Measurements from ENCODE around the gene ACOT7. TPM values are rescaled to one million over a fixed set of nuclear protein-coding genes. Genes with fewer than 3 reads are reported as not detected.
A peak's percentile ranks its signal among the peaks of the same experiment; 100 is the strongest.

Gene ACOT7
- polyA plus RNA-seq, 1 experiment, result 157 TPM

- Histone ChIP-seq H3K36me3 (ENCODE audit: control insufficient read depth, insufficient read depth, low read length) (peaks cover 2% of the 10 kb centered on the region; the same call in 1 of the 2 replicates), H3K4me3 (ENCODE audit: low read depth, low read length) (no peak overlapping the region), H3K27me3 (ENCODE audit: control insufficient read depth, insufficient read depth, low read length) (peaks cover 10% of the 10 kb centered on the region)
- ChIA-PET CTCF (interaction anchor here (1.4 to 1.5 kb wide), 2 partner anchors 8 to 201 kb away, joined by 4 to 5 read pairs; no protein-coding TSS in a partner anchor), POLR2A (no interaction called here)
- TF ChIP-seq, protein P1, sequence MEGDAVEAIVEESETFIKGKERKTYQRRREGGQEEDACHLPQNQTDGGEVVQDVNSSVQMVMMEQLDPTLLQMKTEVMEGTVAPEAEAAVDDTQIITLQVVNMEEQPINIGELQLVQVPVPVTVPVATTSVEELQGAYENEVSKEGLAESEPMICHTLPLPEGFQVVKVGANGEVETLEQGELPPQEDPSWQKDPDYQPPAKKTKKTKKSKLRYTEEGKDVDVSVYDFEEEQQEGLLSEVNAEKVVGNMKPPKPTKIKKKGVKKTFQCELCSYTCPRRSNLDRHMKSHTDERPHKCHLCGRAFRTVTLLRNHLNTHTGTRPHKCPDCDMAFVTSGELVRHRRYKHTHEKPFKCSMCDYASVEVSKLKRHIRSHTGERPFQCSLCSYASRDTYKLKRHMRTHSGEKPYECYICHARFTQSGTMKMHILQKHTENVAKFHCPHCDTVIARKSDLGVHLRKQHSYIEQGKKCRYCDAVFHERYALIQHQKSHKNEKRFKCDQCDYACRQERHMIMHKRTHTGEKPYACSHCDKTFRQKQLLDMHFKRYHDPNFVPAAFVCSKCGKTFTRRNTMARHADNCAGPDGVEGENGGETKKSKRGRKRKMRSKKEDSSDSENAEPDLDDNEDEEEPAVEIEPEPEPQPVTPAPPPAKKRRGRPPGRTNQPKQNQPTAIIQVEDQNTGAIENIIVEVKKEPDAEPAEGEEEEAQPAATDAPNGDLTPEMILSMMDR (IDR thresholded peaks at IDR 0.05; ENCODE audit: insufficient read depth, low read depth, low read length), result no peak
- no peak for DNase-seq (ENCODE audit: low read depth)
These were observed 156.5 kb downstream of the ACOT7 start for GRCh38 chr1:6237093-6237492.

DNA sequence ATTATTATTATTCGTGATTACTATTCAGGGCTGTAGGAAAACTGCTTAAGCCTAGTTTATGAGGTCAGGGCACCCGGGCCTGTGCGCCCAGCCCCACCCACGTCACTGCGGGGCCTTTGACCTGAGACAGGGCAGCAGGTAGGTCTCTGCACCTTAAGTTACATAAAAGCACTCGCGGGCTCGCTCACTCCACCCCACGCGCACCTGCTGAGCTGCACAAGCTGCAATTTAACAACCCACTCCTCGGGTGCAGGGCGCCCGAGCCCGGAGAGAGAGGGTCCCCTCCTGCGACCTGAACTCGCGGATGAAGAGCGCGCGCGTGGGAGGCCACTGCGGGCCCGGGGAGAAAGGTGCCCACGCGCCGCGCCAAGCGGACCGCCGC lies 158.3 kb downstream of the ACOT7 start:
- CTCF ChIA-PET, result interaction anchor here (1.0 to 2.6 kb wide), 6 partner anchors 10 to 182 kb away, joined by 3 to 10 read pairs (median 6); no protein-coding TSS in a partner anchor
- Histone ChIP-seq H3K36me3 (ENCODE audit: control insufficient read depth, insufficient read depth, low read length) (peaks cover 5% of the 10 kb centered on the region), H3K27me3 (ENCODE audit: control insufficient read depth, insufficient read depth, low read length) (peaks cover 2% of the 10 kb centered on the region; the same call in 1 of the 2 replicates), H3K4me3 (ENCODE audit: low read depth, low read length) (peak overlapping the region; percentile 65)
- POLR2A ChIA-PET, result interaction anchor here (0.6 kb wide), 1 partner anchor 150 kb away, joined by 5 read pairs; no protein-coding TSS in a partner anchor
- DNase-seq (ENCODE audit: low read depth), result no peak
- TF ChIP-seq, protein P1 (IDR thresholded peaks at IDR 0.05; ENCODE audit: insufficient read depth, low read depth, low read length), result no peak

- Histone ChIP-seq H3K4me3 (ENCODE audit: low read depth, low read length) (peak overlapping the region; percentile 65), H3K27me3 (ENCODE audit: control insufficient read depth, insufficient read depth, low read length) (peaks cover 2% of the 10 kb centered on the region; the same call in 1 of the 2 replicates), H3K36me3 (ENCODE audit: control insufficient read depth, insufficient read depth, low read length) (peaks cover 6% of the 10 kb centered on the region)
- ChIA-PET CTCF (interaction anchor here (0.6 to 2.6 kb wide), 8 partner anchors 9 to 182 kb away, joined by 3 to 10 read pairs (median 4); no protein-coding TSS in a partner anchor), POLR2A (interaction anchor here (0.6 kb wide), 1 partner anchor 149 kb away, joined by 5 read pairs; no protein-coding TSS in a partner anchor)
- no peak for DNase-seq (ENCODE audit: low read depth)
- TF ChIP-seq, protein P1 (IDR thresholded peaks at IDR 0.05; ENCODE audit: insufficient read depth, low read depth, low read length), result no peak
These were observed 158.9 kb downstream of the ACOT7 start for GRCh38 chr1:6234502-6235295.

DNA sequence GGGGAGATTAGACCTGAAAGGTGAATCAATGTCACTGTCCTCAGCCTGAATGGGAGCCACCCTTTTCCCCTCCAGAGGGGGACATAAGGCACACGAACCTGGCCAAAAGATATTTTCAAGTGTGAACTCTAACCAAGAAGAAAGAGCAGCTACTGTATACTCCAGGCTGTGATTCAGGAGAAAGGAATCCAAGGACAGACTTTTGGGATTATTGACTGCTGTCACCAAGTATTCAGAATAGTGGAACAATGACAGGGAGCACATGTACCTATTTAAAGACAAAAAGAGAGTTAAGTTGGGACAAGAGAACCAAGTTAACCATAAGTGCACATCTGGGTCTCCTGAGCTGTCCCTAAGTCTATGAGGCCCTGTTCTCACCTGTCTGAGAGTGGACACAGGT lies 160.2 kb downstream of the ACOT7 start:
- ChIA-PET POLR2A (no interaction called here), CTCF (interaction anchor here (1.0 to 1.3 kb wide), 3 partner anchors 23 to 191 kb away, joined by 3 read pairs; no protein-coding TSS in a partner anchor)
- H3K36me3 ChIP-seq (ENCODE audit: control insufficient read depth, insufficient read depth, low read length), result peaks cover 9% of the 10 kb centered on the region
- no peak overlapping the region for H3K4me3 ChIP-seq (ENCODE audit: low read depth, low read length)
- no peaks in the 10 kb centered on the region for H3K27me3 ChIP-seq (ENCODE audit: control insufficient read depth, insufficient read depth, low read length)
- no peak for DNase-seq (ENCODE audit: low read depth)
- TF ChIP-seq, protein P1 (IDR thresholded peaks at IDR 0.05; ENCODE audit: insufficient read depth, low read depth, low read length), result no peak

DNA sequence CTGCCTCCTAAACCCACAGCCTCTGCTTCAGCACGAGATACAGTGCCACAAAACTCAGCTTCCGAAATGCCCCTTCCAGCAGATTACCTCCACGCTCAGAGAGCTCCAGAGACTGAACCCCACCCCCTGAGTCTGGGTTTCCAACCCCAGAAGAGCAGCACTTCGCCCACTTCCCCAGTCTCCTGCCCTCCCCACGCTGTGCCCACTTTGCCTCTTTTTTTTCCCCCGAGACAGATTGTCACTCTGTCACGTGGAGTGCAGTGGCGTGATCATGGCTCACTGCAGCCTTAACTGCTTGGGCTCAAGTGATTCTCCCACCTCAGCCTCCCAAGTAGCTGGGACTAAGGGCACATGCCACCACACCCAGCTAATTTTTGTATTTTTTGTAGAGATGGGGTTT lies 167.9 kb downstream of the ACOT7 start:
- no peak for DNase-seq (ENCODE audit: low read depth)
- Histone ChIP-seq H3K36me3 (ENCODE audit: control insufficient read depth, insufficient read depth, low read length) (peaks cover 19% of the 10 kb centered on the region), H3K27me3 (ENCODE audit: control insufficient read depth, insufficient read depth, low read length) (no peaks in the 10 kb centered on the region), H3K4me3 (ENCODE audit: low read depth, low read length) (no peak overlapping the region)
- ChIA-PET CTCF (interaction anchor here (0.6 kb wide), 1 partner anchor 9 kb away, joined by 3 read pairs; no protein-coding TSS in a partner anchor), POLR2A (no interaction called here)
- TF ChIP-seq, protein P1 (IDR thresholded peaks at IDR 0.05; ENCODE audit: insufficient read depth, low read depth, low read length), result no peak

Measured in BJ (cell line).